SK-N-SH (cell line): ENCODE results near the gene C16orf54.

ENCODE experiments used
- EZH2phosphoT487 ChIP-seq: fragments of 200-600 bp; sonication (generic); IDR thresholded peaks from 2 replicates; pipeline ENCODE4 v1.6.1; 2017; ENCODE audit warnings: low read depth, mixed run types, mild to moderate bottlenecking, antibody characterized with exemption, moderate library complexity, borderline replicate concordance
- GABPA ChIP-seq: IDR thresholded peaks from 2 replicates; pipeline ENCODE4 v1.4.0; 2012; ENCODE audit warnings: low read depth, mild to moderate bottlenecking
- MAX ChIP-seq: IDR thresholded peaks from 2 replicates; pipeline ENCODE4 v1.4.0; 2012; ENCODE audit warnings: low read depth
- MXI1 ChIP-seq: IDR thresholded peaks from 2 replicates; pipeline ENCODE4 v1.6.1; 2012; ENCODE audit warnings: mild to moderate bottlenecking, low read depth, low read length, improper control_type of control experiment
- NFIC ChIP-seq: IDR thresholded peaks from 2 replicates; pipeline ENCODE4 v1.4.0; 2012; ENCODE audit warnings: borderline replicate concordance
- POLR2AphosphoS5 ChIP-seq: IDR thresholded peaks from 2 replicates; pipeline ENCODE4 v1.6.1; 2012; ENCODE audit warnings: low read depth, low read length
- RAD21 ChIP-seq: IDR thresholded peaks from 2 replicates; pipeline ENCODE4 v1.6.1; 2012; ENCODE audit warnings: mild to moderate bottlenecking, low read length
- TEAD4 ChIP-seq: IDR thresholded peaks from 2 replicates; pipeline ENCODE4 v1.4.0; 2012; ENCODE audit warnings: mild to moderate bottlenecking, borderline replicate concordance; ENCODE audit not compliant: insufficient read depth
- USF2 ChIP-seq: fragments of 150-350 bp; IDR thresholded peaks from 2 replicates; pipeline ENCODE4 v1.6.1; 2017; ENCODE audit warnings: antibody characterized with exemption, low read length, low read depth, borderline replicate concordance
- TF ChIP-seq, protein P1 (sequence below): fragments of 200-600 bp; sonication (generic); IDR thresholded peaks from 2 replicates; pipeline ENCODE4 v1.6.1; 2017; ENCODE audit warnings: antibody characterized with exemption, mild to moderate bottlenecking, moderate library complexity
- TF ChIP-seq, protein P2 (sequence below): IDR thresholded peaks from 2 replicates; pipeline ENCODE4 v1.4.0; 2012; ENCODE audit warnings: low read depth, borderline replicate concordance
- TF ChIP-seq, protein P3 (sequence below): IDR thresholded peaks from 2 replicates; pipeline ENCODE4 v1.4.0; 2012; ENCODE audit warnings: low read depth, borderline replicate concordance
- TF ChIP-seq, protein P4 (sequence below): IDR thresholded peaks from 2 replicates; pipeline ENCODE4 v1.6.1; 2012; ENCODE audit warnings: mild to moderate bottlenecking, low read depth, low read length, moderate library complexity

- TF ChIP-seq, protein P1, sequence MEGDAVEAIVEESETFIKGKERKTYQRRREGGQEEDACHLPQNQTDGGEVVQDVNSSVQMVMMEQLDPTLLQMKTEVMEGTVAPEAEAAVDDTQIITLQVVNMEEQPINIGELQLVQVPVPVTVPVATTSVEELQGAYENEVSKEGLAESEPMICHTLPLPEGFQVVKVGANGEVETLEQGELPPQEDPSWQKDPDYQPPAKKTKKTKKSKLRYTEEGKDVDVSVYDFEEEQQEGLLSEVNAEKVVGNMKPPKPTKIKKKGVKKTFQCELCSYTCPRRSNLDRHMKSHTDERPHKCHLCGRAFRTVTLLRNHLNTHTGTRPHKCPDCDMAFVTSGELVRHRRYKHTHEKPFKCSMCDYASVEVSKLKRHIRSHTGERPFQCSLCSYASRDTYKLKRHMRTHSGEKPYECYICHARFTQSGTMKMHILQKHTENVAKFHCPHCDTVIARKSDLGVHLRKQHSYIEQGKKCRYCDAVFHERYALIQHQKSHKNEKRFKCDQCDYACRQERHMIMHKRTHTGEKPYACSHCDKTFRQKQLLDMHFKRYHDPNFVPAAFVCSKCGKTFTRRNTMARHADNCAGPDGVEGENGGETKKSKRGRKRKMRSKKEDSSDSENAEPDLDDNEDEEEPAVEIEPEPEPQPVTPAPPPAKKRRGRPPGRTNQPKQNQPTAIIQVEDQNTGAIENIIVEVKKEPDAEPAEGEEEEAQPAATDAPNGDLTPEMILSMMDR, result no peak
- TF ChIP-seq, protein P2, sequence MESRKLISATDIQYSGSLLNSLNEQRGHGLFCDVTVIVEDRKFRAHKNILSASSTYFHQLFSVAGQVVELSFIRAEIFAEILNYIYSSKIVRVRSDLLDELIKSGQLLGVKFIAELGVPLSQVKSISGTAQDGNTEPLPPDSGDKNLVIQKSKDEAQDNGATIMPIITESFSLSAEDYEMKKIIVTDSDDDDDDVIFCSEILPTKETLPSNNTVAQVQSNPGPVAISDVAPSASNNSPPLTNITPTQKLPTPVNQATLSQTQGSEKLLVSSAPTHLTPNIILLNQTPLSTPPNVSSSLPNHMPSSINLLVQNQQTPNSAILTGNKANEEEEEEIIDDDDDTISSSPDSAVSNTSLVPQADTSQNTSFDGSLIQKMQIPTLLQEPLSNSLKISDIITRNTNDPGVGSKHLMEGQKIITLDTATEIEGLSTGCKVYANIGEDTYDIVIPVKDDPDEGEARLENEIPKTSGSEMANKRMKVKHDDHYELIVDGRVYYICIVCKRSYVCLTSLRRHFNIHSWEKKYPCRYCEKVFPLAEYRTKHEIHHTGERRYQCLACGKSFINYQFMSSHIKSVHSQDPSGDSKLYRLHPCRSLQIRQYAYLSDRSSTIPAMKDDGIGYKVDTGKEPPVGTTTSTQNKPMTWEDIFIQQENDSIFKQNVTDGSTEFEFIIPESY, result no peak
- TF ChIP-seq RAD21 (no peak), GABPA (no peak), MAX (no peak), USF2 (no peak), POLR2AphosphoS5 (no peak), NFIC (no peak), MXI1 (no peak), EZH2phosphoT487 (no peak), TEAD4 (no peak)
- TF ChIP-seq, protein P3, sequence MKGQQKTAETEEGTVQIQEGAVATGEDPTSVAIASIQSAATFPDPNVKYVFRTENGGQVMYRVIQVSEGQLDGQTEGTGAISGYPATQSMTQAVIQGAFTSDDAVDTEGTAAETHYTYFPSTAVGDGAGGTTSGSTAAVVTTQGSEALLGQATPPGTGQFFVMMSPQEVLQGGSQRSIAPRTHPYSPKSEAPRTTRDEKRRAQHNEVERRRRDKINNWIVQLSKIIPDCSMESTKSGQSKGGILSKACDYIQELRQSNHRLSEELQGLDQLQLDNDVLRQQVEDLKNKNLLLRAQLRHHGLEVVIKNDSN, result no peak
- TF ChIP-seq, protein P4, sequence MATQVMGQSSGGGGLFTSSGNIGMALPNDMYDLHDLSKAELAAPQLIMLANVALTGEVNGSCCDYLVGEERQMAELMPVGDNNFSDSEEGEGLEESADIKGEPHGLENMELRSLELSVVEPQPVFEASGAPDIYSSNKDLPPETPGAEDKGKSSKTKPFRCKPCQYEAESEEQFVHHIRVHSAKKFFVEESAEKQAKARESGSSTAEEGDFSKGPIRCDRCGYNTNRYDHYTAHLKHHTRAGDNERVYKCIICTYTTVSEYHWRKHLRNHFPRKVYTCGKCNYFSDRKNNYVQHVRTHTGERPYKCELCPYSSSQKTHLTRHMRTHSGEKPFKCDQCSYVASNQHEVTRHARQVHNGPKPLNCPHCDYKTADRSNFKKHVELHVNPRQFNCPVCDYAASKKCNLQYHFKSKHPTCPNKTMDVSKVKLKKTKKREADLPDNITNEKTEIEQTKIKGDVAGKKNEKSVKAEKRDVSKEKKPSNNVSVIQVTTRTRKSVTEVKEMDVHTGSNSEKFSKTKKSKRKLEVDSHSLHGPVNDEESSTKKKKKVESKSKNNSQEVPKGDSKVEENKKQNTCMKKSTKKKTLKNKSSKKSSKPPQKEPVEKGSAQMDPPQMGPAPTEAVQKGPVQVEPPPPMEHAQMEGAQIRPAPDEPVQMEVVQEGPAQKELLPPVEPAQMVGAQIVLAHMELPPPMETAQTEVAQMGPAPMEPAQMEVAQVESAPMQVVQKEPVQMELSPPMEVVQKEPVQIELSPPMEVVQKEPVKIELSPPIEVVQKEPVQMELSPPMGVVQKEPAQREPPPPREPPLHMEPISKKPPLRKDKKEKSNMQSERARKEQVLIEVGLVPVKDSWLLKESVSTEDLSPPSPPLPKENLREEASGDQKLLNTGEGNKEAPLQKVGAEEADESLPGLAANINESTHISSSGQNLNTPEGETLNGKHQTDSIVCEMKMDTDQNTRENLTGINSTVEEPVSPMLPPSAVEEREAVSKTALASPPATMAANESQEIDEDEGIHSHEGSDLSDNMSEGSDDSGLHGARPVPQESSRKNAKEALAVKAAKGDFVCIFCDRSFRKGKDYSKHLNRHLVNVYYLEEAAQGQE, result no peak
Observed at GRCh38 chr16:29698042-29698441, 47.7 kb downstream of the C16orf54 start.
